GM10847 (cell line): ENCODE measurements around the gene ULK3.

Experiments used
- POLR2A ChIP-seq: IDR thresholded peaks from 2 replicates; pipeline ENCODE4 v1.6.1; 2011; ENCODE audit not compliant: insufficient read length; ENCODE audit errors: extremely low read depth

ULK3 gene

GRCh38 chr15:74837482-74838136 lies 5.3 kb downstream of the ULK3 start:
- TF ChIP-seq POLR2A, result no peak

GRCh38 chr15:74836846-74837245 lies 6.1 kb downstream of the ULK3 start:
- TF ChIP-seq POLR2A, result no peak

GRCh38 chr15:74835312-74835823 lies 7.6 kb downstream of the ULK3 start:
- TF ChIP-seq POLR2A, result no peak

GRCh38 chr15:74833376-74834107 lies 9.4 kb downstream of the ULK3 start:
- TF ChIP-seq POLR2A, result no peak

- TF ChIP-seq POLR2A, result no peak
Observed at GRCh38 chr15:74832826-74833225, 10.1 kb downstream of the ULK3 start.

GRCh38 chr15:74831813-74832495 lies 11.0 kb downstream of the ULK3 start:
- no peak for TF ChIP-seq POLR2A

- no peak for TF ChIP-seq POLR2A
Observed at GRCh38 chr15:74830868-74831267, 12.1 kb downstream of the ULK3 start.

GRCh38 chr15:74829991-74830390 lies 13.0 kb downstream of the ULK3 start:
- no peak for TF ChIP-seq POLR2A

GRCh38 chr15:74829486-74829885 lies 13.5 kb downstream of the ULK3 start:
- no peak for TF ChIP-seq POLR2A

- TF ChIP-seq POLR2A, result no peak
Observed at GRCh38 chr15:74828835-74829234, 14.1 kb downstream of the ULK3 start.

GRCh38 chr15:74827614-74828013 lies 15.3 kb downstream of the ULK3 start:
- no peak for TF ChIP-seq POLR2A

- TF ChIP-seq POLR2A, result no peak
Observed at GRCh38 chr15:74826921-74827320, 16.0 kb downstream of the ULK3 start.

- no peak for TF ChIP-seq POLR2A
Observed at GRCh38 chr15:74826364-74826819, 16.6 kb downstream of the ULK3 start, which contains the start of gene CPLX3. TSS of gene CPLX3 (plus strand) at chr15:74826627. CDS start at chr15:74826704, 77 bp downstream.

GRCh38 chr15:74825866-74826265 lies 17.1 kb downstream of the ULK3 start:
- TF ChIP-seq POLR2A, result no peak

GRCh38 chr15:74824976-74825375 lies 18.0 kb downstream of the ULK3 start:
- TF ChIP-seq POLR2A, result no peak

GRCh38 chr15:74823324-74823723 lies 19.6 kb downstream of the ULK3 start:
- TF ChIP-seq POLR2A, result no peak
